ENCODE results near the gene APOL6.
"Not testable (repeated sequence)": the region's sequence is repeated elsewhere in the genome, so short reads cannot be mapped to it uniquely, and the experiment has no call there.

Gene APOL6

DNA sequence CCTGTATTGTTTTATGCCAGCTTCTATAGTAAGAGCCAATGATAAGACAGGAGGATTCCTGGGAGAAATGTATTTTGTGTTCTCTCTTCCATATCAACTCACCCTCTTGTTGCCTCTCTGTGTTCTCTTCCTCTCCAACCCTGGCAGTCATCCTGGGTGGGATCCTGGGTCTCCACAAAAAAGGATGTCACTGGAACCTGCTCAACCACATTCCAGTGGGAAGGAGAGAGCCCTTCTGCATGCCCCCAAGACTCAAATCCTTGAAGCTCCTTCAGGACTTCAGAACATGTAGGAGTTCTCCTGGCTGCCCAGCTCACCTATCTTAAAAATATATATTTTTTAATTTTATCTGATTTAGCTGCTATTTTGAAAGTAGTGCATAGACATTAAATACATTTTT lies 26.1 kb downstream of the APOL6 start:
- ChIA-PET CTCF (interaction anchor here (0.9 kb wide), 1 partner anchor 9 kb away, joined by 3 read pairs; no protein-coding TSS in a partner anchor), POLR2A (no interaction called here)
- DNase-seq (ENCODE audit: extremely low spot score): no peak
- TF ChIP-seq, protein P1, sequence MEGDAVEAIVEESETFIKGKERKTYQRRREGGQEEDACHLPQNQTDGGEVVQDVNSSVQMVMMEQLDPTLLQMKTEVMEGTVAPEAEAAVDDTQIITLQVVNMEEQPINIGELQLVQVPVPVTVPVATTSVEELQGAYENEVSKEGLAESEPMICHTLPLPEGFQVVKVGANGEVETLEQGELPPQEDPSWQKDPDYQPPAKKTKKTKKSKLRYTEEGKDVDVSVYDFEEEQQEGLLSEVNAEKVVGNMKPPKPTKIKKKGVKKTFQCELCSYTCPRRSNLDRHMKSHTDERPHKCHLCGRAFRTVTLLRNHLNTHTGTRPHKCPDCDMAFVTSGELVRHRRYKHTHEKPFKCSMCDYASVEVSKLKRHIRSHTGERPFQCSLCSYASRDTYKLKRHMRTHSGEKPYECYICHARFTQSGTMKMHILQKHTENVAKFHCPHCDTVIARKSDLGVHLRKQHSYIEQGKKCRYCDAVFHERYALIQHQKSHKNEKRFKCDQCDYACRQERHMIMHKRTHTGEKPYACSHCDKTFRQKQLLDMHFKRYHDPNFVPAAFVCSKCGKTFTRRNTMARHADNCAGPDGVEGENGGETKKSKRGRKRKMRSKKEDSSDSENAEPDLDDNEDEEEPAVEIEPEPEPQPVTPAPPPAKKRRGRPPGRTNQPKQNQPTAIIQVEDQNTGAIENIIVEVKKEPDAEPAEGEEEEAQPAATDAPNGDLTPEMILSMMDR (IDR thresholded peaks at IDR 0.05; ENCODE audit: control extremely low read depth, extremely low read depth, low read depth, missing control alignments): no peak

DNA sequence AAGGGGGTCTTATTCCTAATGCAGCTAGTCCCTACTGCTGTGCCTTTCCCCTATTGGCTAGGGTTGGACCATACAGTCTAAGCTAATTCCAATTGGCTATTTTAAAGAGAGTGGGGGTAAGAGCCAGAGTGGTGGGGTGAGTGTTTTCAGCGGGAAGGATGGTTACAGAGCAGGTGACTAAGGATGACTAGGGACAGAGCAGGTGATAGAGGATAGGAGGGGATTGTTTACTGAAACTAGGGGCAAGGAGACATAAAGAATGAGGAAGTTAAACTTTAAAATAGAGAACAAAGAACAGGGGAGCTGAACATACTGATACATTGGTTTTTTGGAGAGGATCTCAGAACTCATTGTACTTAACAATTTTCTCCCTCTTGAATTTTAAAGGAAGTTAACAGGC lies 27.8 kb downstream of the APOL6 start:
- DNase-seq (ENCODE audit: extremely low spot score); POLR2A ChIA-PET: not testable (repeated sequence)
- CTCF ChIA-PET: interaction anchor here (0.9 to 2.2 kb wide), 2 partner anchors 11 to 13 kb away, joined by 3 to 5 read pairs; no protein-coding TSS in a partner anchor

DNA sequence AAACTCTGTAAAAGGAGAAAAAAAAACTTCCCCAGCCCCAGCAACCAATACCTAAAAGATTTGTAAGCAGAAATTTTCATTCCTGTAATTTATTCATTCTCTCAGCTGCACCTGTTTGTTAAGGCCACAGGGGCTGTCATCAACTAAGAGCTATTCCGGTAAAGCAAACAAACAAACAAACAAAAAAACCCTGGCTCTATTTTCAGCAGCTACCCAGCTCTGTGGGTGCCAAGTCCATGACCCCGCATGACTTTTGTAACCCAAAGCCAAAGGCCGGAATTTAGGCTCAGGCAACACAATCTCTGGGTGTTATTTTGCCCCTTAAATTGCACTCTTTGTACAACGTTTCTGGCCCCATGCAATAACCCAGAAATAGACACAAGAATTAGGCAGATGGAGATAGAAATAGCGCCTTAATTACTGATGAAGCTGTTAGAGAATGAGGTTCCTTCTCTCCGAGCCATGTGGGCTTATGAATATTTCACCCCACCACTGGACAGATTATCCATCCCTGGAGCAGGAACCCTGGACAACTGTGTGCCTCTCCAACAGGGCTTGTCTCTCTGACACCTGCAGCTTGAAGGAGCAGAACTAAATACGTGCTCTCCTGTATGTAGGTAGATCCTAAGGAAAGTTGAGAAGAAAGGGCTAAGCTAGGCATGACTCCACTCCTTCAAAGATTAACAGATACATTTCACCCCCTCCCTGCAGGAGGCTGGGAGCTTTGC lies 29.4 kb downstream of the APOL6 start:
- CTCF ChIA-PET: interaction anchor here (1.4 to 2.2 kb wide), 2 partner anchors 15 to 38 kb away, joined by 3 to 5 read pairs; no protein-coding TSS in a partner anchor
- POLR2A ChIA-PET: no interaction called here
- no peak for DNase-seq (ENCODE audit: extremely low spot score)
- TF ChIP-seq, protein P1 (IDR thresholded peaks at IDR 0.05; ENCODE audit: control extremely low read depth, extremely low read depth, low read depth, missing control alignments): no peak

DNA sequence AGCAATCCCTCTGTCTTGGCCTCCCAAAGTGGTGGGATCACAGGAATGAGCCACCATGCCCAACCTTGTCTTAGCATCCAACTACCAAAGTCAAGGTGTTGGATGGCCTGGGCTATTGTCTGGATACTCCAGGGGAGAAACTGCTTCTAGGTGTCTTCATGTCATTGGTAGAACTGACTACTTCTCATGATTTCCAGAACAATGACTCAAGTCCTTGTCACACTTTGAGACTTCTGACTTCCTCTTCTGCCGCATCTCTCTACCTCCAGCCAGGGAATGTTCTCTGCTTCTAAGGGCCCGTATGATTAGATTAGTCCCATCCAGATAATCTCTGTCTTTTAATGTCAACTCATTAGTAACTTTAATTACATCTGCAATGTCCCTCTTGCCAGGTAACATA lies 30.6 kb downstream of the APOL6 start:
- POLR2A ChIA-PET: no interaction called here
- TF ChIP-seq, protein P1 (IDR thresholded peaks at IDR 0.05; ENCODE audit: control extremely low read depth, extremely low read depth, low read depth, missing control alignments): no peak
- CTCF ChIA-PET: no interaction called here
- no peak for DNase-seq (ENCODE audit: extremely low spot score)

DNA sequence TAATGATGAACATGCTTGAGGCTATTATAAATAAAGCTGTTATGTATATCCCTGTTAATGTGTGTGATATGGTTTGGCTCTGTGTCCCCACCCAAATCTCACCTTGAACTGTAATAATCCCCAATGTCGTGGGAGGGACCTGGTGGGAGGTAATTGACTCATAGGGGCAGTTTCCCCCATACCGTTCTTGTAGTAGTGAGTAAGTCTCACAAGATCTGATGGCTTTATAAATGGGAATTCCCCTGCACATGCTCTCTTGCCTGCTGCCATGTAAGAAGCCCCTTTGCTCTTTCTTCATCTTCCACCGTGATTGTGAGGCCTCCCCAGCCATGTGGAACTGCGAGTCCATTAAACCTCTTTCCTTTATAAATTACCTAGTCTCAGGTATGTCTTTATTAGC lies 31.2 kb downstream of the APOL6 start:
- CTCF ChIA-PET; DNase-seq (ENCODE audit: extremely low spot score); POLR2A ChIA-PET: not testable (repeated sequence)

DNA sequence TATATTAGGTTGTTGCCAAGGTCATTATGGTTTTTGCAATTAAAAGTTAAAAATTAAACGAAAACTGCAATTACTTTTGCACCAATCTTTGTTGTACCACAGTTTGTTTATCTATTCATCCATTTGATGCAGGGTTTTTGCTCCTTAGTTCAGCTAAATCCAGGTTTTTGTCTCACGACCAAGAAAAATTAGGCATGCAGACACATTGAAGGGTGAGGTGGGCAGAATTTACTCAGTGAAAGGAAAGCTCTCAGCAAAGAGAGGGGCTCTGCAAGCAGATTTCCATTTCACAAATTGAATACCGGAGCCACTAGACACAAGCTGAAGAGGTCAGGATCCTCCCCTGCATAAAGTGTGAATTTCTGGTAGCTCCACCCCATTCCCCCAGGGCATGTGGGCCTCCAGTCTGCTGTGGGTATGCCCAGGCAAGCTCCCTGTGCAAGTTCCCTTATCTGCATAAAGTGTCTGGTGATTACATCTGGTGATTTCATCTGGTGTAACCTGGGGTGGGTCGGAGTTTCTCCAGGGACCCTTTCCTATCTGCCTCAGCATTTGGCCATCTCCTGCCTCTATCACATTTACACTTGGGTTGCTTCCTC lies 33.3 kb downstream of the APOL6 start:
- TF ChIP-seq, protein P1 (IDR thresholded peaks at IDR 0.05; ENCODE audit: control extremely low read depth, extremely low read depth, low read depth, missing control alignments): no peak
- DNase-seq (ENCODE audit: extremely low spot score): no peak
- ChIA-PET CTCF (no interaction called here), POLR2A (no interaction called here)

DNA sequence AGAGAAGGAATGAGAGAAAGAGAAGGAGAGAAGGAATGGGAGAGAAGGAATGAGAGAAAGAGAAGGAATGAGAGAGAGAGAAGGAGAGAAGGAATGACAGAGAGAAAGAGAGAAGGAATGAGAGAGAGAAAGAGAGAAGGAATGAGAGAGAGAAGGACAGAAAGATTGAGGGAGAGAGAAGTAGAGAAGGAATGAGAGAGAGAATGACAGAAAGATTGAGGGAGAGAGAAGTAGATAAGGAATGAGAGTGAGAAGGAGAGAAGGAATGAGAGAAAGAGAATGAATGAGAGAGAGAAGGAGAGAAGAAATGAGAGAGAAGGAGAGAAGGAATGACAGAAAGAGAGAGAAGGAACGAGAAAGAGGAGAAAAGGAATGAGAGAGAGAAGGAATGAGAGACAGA lies 35.3 kb downstream of the APOL6 start:
- CTCF ChIA-PET: interaction anchor here (0.6 to 1.4 kb wide), 3 partner anchors 10 to 125 kb away, joined by 3 to 5 read pairs (median 3); no protein-coding TSS in a partner anchor
- TF ChIP-seq, protein P1 (IDR thresholded peaks at IDR 0.05; ENCODE audit: control extremely low read depth, extremely low read depth, low read depth, missing control alignments): no peak

More for the DNA sequence above, 35.3 kb downstream of the APOL6 start:
- POLR2A ChIA-PET: no interaction called here
- no peak for DNase-seq (ENCODE audit: extremely low spot score)
